Spleen (tissue), 7 donors: ENCODE measurements around the gene ZC3H4.

Source experiments
- POLR2AphosphoS5 ChIP-seq, 3 donors: sonication (generic); formaldehyde crosslinking; IDR thresholded peaks; one replicate each; pipeline ENCODE4 v1.5.1; 2017; ENCODE audit warnings: antibody characterized with exemption in 3 of 3
- TF ChIP-seq, protein P1 (sequence below), 11 experiments: fragments of 200-600 bp in 7 of 11; fragments of 450-650 bp in 4 of 11; sonication (generic) in 4 of 11; IDR thresholded peaks in 8 of 11; conservative IDR thresholded peaks in 3 of 11; 1 replicate in 7 of 11; 2 replicates in 4 of 11; pipeline versions ENCODE4 v1.4.0 to v1.8.0; 2016 to 2021; ENCODE audit warnings: antibody characterized with exemption in 11 of 11, inconsistent platforms in 4 of 11, mild to moderate bottlenecking in 1 of 11
- donor health status: DM: no; HTN: no; CAD: no; lungs with moderate emphysema.
- donor health status: DM: no; HTN: no; CAD: no.
- donor health status: DM: no; HTN: no; CAD: no.

- TF ChIP-seq, protein P1, sequence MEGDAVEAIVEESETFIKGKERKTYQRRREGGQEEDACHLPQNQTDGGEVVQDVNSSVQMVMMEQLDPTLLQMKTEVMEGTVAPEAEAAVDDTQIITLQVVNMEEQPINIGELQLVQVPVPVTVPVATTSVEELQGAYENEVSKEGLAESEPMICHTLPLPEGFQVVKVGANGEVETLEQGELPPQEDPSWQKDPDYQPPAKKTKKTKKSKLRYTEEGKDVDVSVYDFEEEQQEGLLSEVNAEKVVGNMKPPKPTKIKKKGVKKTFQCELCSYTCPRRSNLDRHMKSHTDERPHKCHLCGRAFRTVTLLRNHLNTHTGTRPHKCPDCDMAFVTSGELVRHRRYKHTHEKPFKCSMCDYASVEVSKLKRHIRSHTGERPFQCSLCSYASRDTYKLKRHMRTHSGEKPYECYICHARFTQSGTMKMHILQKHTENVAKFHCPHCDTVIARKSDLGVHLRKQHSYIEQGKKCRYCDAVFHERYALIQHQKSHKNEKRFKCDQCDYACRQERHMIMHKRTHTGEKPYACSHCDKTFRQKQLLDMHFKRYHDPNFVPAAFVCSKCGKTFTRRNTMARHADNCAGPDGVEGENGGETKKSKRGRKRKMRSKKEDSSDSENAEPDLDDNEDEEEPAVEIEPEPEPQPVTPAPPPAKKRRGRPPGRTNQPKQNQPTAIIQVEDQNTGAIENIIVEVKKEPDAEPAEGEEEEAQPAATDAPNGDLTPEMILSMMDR (IDR thresholded peaks at IDR 0.05 in 8 of 11, conservative IDR thresholded peaks at IDR 0.05 in 3 of 11): no peak
- TF ChIP-seq POLR2AphosphoS5 (IDR thresholded peaks at IDR 0.05): no peak
Observed at GRCh38 chr19:47023448-47023794, 90.2 kb downstream of the ZC3H4 start.
